Aorta (tissue), 5 donors: Measurements from ENCODE around the gene LUC7L3. TPM values are rescaled to one million over a fixed set of nuclear protein-coding genes. Genes with fewer than 3 reads are reported as not detected.
A peak's percentile ranks its signal among the peaks of the same experiment; 100 is the strongest.

Experiments used
- ATAC-seq: fragments of 200-7000 bp; cut with Tn5 transposase; one replicate; pipeline ENCODE4 v1.9.1; 2022; ENCODE audit warnings: moderate library complexity; ENCODE audit not compliant: low FRiP score
- DNase-seq, 2 donors: peaks; one replicate each; pipeline ENCODE4 v3.0.0-alpha.2; 2020
- H3K27ac ChIP-seq, 2 donors: one replicate each; pipeline ENCODE4 v1.5.1; 2013; ENCODE audit warnings: low read length in 2 of 2, mild to moderate bottlenecking in 2 of 2, moderate library complexity in 2 of 2, control low read depth in 1 of 2, inconsistent platforms in 1 of 2, low read depth in 1 of 2
- H3K27me3 ChIP-seq, 2 donors: one replicate each; pipeline ENCODE4 v1.6.1; 2013; ENCODE audit warnings: control low read depth in 1 of 2, low read length in 1 of 2, mild to moderate bottlenecking in 1 of 2, moderate library complexity in 1 of 2; ENCODE audit not compliant: insufficient read depth in 2 of 2, control insufficient read depth in 1 of 2
- H3K36me3 ChIP-seq, 2 donors: one replicate each; pipeline ENCODE4 v1.6.1; 2013; ENCODE audit warnings: control low read depth in 1 of 2, low read length in 1 of 2, mild to moderate bottlenecking in 1 of 2; ENCODE audit not compliant: insufficient read depth in 2 of 2, control insufficient read depth in 1 of 2
- H3K4me1 ChIP-seq, 2 donors: one replicate each; pipeline ENCODE4 v1.6.1; 2013; ENCODE audit warnings: low read length in 2 of 2, control low read depth in 1 of 2, mild to moderate bottlenecking in 1 of 2, moderate library complexity in 1 of 2; ENCODE audit not compliant: insufficient read depth in 2 of 2, control insufficient read depth in 1 of 2
- H3K4me3 ChIP-seq, 2 donors: one replicate each; pipeline ENCODE4 v1.5.1; 2013; ENCODE audit warnings: low read length in 2 of 2, control low read depth in 1 of 2, mild to moderate bottlenecking in 1 of 2
- H3K9me3 ChIP-seq: one replicate; pipeline ENCODE4 v1.6.1; 2013; ENCODE audit warnings: mild to moderate bottlenecking, low read length; ENCODE audit not compliant: control insufficient read depth
- WGBS, 2 donors: extraction: QIAGEN DNeasy Blood & Tissue Kit; methylation state at CpG; one replicate each; pipeline ENCODE4 v1.1.7; 2013; 5-methylcytosine and 5-hydroxymethylcytosine counted together
- intact Hi-C, 2 donors: fragments of 100-400 bp; cut with DNase I; formaldehyde crosslinking; loops; one replicate each; pipeline versions ENCODE4 v1.14.2 to v1.15.0; 2022
- polyA plus RNA-seq, 2 donors: library from polyadenylated mRNA; stranded (reverse); fragments of 200-250 nt; gene quantifications; one replicate each; pipeline ENCODE4 v1.2.3, GENCODE V29; 2013
- total RNA-seq, 2 donors: library from RNA; stranded (reverse); fragmentation: NEBNext Ultra II Directional; extraction: Animal tissue kit (Norgen Biotek cat#: 25700); gene quantifications; one replicate each; pipeline ENCODE4 v1.2.1, GENCODE V29; 2021
- donor health status: healthy with polysubstance abuse.
- donor health status: Bipolar disorder and iron deficiency.
- donor health status: DM: no; HTN: no; CAD: no.
- donor health status: DM: no; HTN: no; CAD: no.
- donor health status: DM: yes; HTN: yes; CAD: no.

Gene LUC7L3
- total and polyA plus RNA-seq, 4 donors, result 123 to 852 (median 168) TPM

GRCh38 chr17:50793007-50793406 lies 73.6 kb downstream of the LUC7L3 start:
- Histone ChIP-seq H3K9me3 (no peaks in the 10 kb centered on the region), H3K4me3 (no peak overlapping the region), H3K36me3 (no peaks in the 10 kb centered on the region), H3K27ac (no peak overlapping the region), H3K4me1 (no peaks in the 10 kb centered on the region), H3K27me3 (no peaks in the 10 kb centered on the region)
- intact Hi-C loops, result no loop called here
- ATAC-seq (no peak), DNase-seq (no peak)
- WGBS, 2 donors, result 96 to 97% methylated on average over 8 of the region's 8 CpGs

GRCh38 chr17:50794361-50794760 lies 75.0 kb downstream of the LUC7L3 start:
- ATAC-seq (no peak), DNase-seq (no peak)
- H3K4me1 ChIP-seq, result no peaks in the 10 kb centered on the region
- H3K27ac ChIP-seq, result no peak overlapping the region
- H3K9me3 ChIP-seq, result no peaks in the 10 kb centered on the region
- no peaks in the 10 kb centered on the region for H3K27me3 ChIP-seq
- no peak overlapping the region for H3K4me3 ChIP-seq
- WGBS, 2 donors, result 94 to 96% methylated on average over 6 of the region's 6 CpGs
- intact Hi-C loops, result no loop called here
- H3K36me3 ChIP-seq, result no peaks in the 10 kb centered on the region

DNA sequence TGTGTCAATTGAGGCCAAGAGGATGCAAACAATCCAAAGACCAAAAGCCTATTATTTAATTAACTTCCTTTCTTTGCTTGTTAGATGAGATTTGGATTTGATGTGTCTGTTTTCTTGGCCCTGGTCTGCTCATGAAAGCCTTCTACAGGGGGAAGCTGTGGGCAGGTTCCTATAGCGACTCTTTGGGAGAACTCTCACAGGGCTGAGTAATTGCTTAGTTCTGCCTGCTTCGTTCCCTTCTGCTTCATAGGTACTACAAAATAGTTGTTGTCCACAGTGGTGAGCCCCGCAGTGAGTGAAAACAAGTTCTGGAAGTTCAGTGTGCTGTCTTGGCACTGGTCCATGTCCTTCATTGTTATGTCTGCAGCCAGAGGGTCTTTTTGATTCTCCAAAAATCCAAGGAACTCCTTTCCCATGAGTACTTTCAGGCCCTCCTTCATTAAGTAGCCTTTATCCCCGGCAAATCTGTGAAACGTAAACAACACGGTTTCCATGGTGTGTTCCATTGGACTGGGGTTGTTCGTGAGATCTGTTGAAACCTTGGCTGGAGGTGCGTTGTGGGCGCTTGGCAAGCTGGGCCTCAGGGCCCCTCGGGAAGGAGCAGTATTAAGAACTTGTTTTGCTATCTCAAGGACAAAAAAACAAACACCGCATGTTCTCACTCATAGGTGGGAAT lies 77.9 kb downstream of the LUC7L3 start:
- H3K27me3 ChIP-seq, result no peaks in the 10 kb centered on the region
- H3K4me3 ChIP-seq, result no peak overlapping the region
- H3K27ac ChIP-seq, result no peak overlapping the region
- ATAC-seq (no peak), DNase-seq (no peak)
- no peaks in the 10 kb centered on the region for H3K9me3 ChIP-seq
- no peaks in the 10 kb centered on the region for H3K36me3 ChIP-seq
- no peaks in the 10 kb centered on the region for H3K4me1 ChIP-seq
- WGBS, 2 donors, result 63 to 66% methylated on average over 11 of the region's 11 CpGs
- intact Hi-C loops, result no loop called here

- no peak overlapping the region for H3K27ac ChIP-seq
- intact Hi-C loops, result no loop called here
- H3K36me3 ChIP-seq, result no peaks in the 10 kb centered on the region
- H3K4me1 ChIP-seq, result no peaks in the 10 kb centered on the region
- H3K27me3 ChIP-seq, result no peaks in the 10 kb centered on the region
- 66 to 69% methylated on average over 18 to 19 of the region's 19 CpGs for WGBS, 2 donors
- H3K9me3 ChIP-seq, result no peaks in the 10 kb centered on the region
- no peak overlapping the region for H3K4me3 ChIP-seq
- ATAC-seq, result peak; percentile 31
- DNase-seq, result no peak
These were observed 79.3 kb downstream of the LUC7L3 start for GRCh38 chr17:50798424-50799288.

DNA sequence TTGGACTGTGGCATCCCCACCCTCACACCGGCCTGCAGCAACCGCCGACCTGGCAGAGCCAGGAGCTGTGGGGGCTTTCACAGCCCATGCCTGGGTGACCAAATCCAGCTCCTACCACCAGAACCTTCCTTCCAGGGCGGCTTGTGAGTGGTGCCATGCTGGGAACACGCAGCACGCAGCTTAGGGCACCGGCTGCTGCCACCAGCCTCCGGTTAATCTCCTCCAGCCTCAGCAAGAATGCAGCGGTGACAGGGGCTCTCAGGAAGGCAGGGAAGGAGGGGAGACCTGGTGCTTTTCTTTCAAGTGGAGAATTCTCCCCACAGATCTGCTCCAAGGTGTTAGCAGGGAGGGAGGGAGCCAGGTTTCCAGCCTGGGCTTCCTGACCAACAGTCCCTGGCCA lies 80.2 kb downstream of the LUC7L3 start:
- no peaks in the 10 kb centered on the region for H3K27me3 ChIP-seq
- no peak for DNase-seq
- no peak overlapping the region for H3K4me3 ChIP-seq
- intact Hi-C loops, result no loop called here
- H3K36me3 ChIP-seq, result no peaks in the 10 kb centered on the region
- H3K27ac ChIP-seq, result no peak overlapping the region
- WGBS, 2 donors, result 93 to 97% methylated on average over 9 of the region's 9 CpGs
- no peaks in the 10 kb centered on the region for H3K4me1 ChIP-seq
- no peak for ATAC-seq
- no peaks in the 10 kb centered on the region for H3K9me3 ChIP-seq

GRCh38 chr17:50800196-50800700 lies 80.8 kb downstream of the LUC7L3 start:
- H3K36me3 ChIP-seq, result no peaks in the 10 kb centered on the region
- H3K27me3 ChIP-seq, result no peaks in the 10 kb centered on the region
- no peak overlapping the region for H3K4me3 ChIP-seq
- no peak overlapping the region for H3K27ac ChIP-seq
- no peak for ATAC-seq
- no peaks in the 10 kb centered on the region for H3K9me3 ChIP-seq
- DNase-seq, result no peak
- intact Hi-C loops, result no loop called here
- H3K4me1 ChIP-seq, result no peaks in the 10 kb centered on the region
- 91 to 93% methylated on average over 12 of the region's 12 CpGs for WGBS, 2 donors

- Histone ChIP-seq H3K4me3 (no peak overlapping the region), H3K27ac (no peak overlapping the region)
- intact Hi-C loops, result no loop called here
These were observed 83.5 kb downstream of the LUC7L3 start for GRCh38 chr17:50802609-50803571.

GRCh38 chr17:50803676-50804075 lies 84.3 kb downstream of the LUC7L3 start:
- DNase-seq (no peak), ATAC-seq (no peak)
- H3K4me1 ChIP-seq, result no peaks in the 10 kb centered on the region
- no peaks in the 10 kb centered on the region for H3K36me3 ChIP-seq
- H3K27ac ChIP-seq, result no peak overlapping the region
- H3K9me3 ChIP-seq, result no peaks in the 10 kb centered on the region
- H3K27me3 ChIP-seq, result no peaks in the 10 kb centered on the region
- WGBS, 2 donors, result 88 to 91% methylated on average over 6 of the region's 6 CpGs
- intact Hi-C loops, result no loop called here
- no peak overlapping the region for H3K4me3 ChIP-seq

More at GRCh38 chr17:50802609-50803571, 83.5 kb downstream of the LUC7L3 start:
- Histone ChIP-seq H3K27me3 (no peaks in the 10 kb centered on the region), H3K9me3 (no peaks in the 10 kb centered on the region), H3K36me3 (no peaks in the 10 kb centered on the region), H3K4me1 (no peaks in the 10 kb centered on the region)
- DNase-seq (no peak), ATAC-seq (no peak)
- WGBS, 2 donors, result 85 to 87% methylated on average over 12 of the region's 12 CpGs
